WI38 (cell line): Measurements from ENCODE around the gene STRN3.
"Not testable (repeated sequence)": the region's sequence is repeated elsewhere in the genome, so short reads cannot be mapped to it uniquely, and the experiment has no call there.

Experiments
- H3K4me3 ChIP-seq: 2 replicates; pipeline ENCODE4 v1.5.1; 2011; ENCODE audit warnings: low read depth, mild to moderate bottlenecking, control low read depth, low read length
- TF ChIP-seq, protein P1 (sequence below): IDR thresholded peaks from 2 replicates; pipeline ENCODE4 v1.5.1; 2012; ENCODE audit warnings: low read depth, mild to moderate bottlenecking, control low read depth, low read length

The STRN3 gene

DNA sequence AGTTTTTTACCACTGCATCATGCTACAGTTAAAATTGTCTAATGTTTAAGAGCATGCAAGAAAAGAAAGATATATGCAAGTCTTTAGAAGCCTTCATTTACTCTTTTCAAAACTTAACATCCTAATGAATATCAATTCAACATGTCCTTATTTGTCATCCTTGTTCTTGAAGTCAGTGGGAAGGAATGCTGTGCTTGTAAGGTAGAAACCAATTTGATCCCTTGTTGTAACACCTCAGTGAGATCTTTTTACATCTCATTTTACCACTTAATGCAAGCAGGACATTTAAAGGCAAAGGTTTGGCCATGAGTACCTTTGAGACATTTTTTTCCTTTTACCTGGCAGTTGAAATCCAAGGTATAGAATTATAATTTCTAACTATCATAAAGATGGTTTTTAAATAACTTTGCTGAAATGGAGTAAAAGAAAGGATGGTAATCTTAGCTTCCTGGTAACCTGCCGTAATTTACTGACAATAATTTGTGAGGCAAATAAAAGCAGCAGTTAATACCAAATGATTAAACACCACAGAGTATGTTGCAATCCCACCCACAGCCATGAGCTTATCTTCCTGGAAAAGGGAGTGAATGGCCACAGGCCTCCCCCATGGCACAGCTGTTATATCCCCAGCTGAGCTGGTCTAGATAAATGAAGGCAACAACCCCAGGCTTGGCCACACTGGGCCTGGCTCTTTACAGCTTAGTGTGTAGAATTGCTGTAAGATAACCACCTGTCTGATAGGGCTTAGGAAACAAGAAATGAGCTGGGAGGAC is 33.2 kb upstream of the STRN3 start:
- no peak overlapping the region for H3K4me3 ChIP-seq
- TF ChIP-seq, protein P1, sequence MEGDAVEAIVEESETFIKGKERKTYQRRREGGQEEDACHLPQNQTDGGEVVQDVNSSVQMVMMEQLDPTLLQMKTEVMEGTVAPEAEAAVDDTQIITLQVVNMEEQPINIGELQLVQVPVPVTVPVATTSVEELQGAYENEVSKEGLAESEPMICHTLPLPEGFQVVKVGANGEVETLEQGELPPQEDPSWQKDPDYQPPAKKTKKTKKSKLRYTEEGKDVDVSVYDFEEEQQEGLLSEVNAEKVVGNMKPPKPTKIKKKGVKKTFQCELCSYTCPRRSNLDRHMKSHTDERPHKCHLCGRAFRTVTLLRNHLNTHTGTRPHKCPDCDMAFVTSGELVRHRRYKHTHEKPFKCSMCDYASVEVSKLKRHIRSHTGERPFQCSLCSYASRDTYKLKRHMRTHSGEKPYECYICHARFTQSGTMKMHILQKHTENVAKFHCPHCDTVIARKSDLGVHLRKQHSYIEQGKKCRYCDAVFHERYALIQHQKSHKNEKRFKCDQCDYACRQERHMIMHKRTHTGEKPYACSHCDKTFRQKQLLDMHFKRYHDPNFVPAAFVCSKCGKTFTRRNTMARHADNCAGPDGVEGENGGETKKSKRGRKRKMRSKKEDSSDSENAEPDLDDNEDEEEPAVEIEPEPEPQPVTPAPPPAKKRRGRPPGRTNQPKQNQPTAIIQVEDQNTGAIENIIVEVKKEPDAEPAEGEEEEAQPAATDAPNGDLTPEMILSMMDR = no peak

DNA sequence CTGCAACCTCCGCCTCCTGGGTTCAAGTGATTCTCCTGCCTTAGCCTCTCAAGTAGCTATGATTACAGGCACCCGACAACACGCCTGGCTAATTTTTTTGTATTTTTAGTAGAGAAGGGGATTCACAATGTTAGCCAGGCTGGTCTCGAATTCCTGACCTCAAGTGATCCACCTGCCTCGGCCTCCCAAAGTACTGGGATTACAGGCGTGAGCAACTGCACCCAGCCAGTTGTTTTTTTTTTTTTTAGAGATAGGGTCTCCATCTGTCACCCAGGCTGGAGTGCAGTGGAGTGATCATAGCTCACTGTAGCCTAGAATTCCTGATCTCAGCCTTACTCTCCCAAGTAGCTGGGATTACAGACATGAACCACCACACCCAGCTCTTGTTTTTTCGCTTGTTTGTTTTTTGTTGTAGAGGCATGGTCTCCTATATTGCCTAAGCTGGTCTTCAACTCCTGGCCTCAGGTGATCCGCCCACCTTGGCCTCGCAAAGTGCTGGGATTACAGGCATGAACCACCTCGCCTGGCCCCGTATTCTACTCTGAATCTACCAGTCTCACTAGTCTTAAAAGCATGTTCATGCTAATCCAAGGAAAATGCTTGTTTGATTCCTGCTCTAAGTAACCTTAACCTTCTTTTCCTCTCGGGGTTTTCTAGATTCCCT is 31.7 kb upstream of the STRN3 start:
- H3K4me3 ChIP-seq = no peak overlapping the region
- TF ChIP-seq, protein P1 = no peak

- TF ChIP-seq, protein P1 = no peak
- no peak overlapping the region for H3K4me3 ChIP-seq
Measured at GRCh38 chr14:31057035-31057434, 30.9 kb upstream of the STRN3 start.

GRCh38 chr14:31052905-31053586 is 26.9 kb upstream of the STRN3 start:
- H3K4me3 ChIP-seq = not testable (repeated sequence)

GRCh38 chr14:31051511-31051910 is 25.3 kb upstream of the STRN3 start:
- TF ChIP-seq, protein P1 = no peak
- no peak overlapping the region for H3K4me3 ChIP-seq

DNA sequence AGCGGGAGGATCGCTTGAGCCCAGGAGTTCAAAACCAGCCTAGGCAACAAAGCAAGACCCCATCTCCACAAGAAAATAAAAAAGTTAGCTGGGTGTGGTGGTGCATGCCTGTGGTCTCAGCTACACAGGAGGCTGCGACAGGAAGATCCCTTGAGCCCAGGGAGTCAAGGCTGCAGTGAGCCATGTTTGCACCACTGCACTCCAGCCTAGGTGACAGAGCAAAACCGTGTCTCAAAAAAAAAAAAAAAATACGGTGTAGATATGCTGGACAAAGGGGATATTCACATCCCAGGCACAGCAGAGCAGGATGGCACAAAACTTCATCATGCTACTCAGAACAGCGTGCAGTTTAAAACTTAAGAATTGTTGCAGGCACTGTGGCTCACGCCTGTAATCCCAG is 24.8 kb upstream of the STRN3 start:
- H3K4me3 ChIP-seq = no peak overlapping the region
- TF ChIP-seq, protein P1 = no peak

DNA sequence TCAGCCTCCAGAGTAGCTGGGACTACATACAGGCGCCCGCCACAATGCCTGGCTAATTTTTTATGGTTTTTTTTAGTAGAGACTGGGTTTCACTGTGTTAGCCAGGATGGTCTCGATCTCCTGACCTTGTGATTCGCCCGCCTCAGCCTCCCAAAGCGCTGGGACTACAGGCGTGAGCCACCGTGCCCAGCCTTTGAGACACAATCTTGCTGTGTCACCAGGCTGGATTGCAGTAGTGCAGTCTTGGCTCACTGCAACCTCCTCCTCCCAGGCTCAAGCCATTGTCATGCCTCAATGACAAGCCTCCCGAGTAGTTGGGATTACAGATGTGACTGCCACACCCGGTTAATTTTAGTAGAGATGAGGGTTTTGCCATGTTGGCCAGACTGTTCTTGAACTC is 21.3 kb upstream of the STRN3 start:
- TF ChIP-seq, protein P1 = no peak
- no peak overlapping the region for H3K4me3 ChIP-seq
